HepG2 (cell line): ENCODE measurements around the gene MAPK8IP3. TPM values are rescaled to one million over a fixed set of nuclear protein-coding genes. Genes with fewer than 3 reads are reported as not detected.

ENCODE experiments used
- ATAC-seq: fragments of 200-7000 bp; cut with Tn5 transposase; 3 replicates; pipeline ENCODE4 v1.9.1; 2020; ENCODE audit warnings: mild to moderate bottlenecking, moderate library complexity
- BruUV-seq: library from RNA; stranded (reverse); fragments of 400-500 nt; replicated peaks from 2 replicates; lab custom pipeline; 2021; lab: Mats Ljungman, UMichigan
- CTCF ChIA-PET: fragments of 300-600 bp; formaldehyde crosslinking; extraction: SDS; loops from one replicate; lab custom pipeline; 2021; ENCODE audit warnings: low total read pairs, inconsistent platforms, low intra/inter-chr PET ratio; lab: Yijun Ruan, JAX
- POLR2A ChIA-PET: fragments of 350-600 bp; sonication (Branson Sonifier 250); formaldehyde crosslinking; loops from one replicate; lab custom pipeline; 2020; ENCODE audit warnings: antibody characterized with exemption, inconsistent platforms; lab: Yijun Ruan, JAX
- DNase-seq: peaks from one replicate; pipeline ENCODE4 v3.0.0-alpha.2; 2015; ENCODE audit warnings: low spot score
- FAIRE-seq: peaks from 3 replicates; lab custom pipeline; 2011; peaks lifted over from hg19 to GRCh38; lab: Jason Lieb, UNC
- H2AFZ ChIP-seq: one replicate; pipeline ENCODE4 v1.6.1; 2011; ENCODE audit warnings: low read length, inconsistent platforms
- H3K27ac ChIP-seq: fragments of 300-600 bp; 3 replicates; pipeline ENCODE4 v1.8.0; 2011; ENCODE audit warnings: mixed run types, mild to moderate bottlenecking, mixed read lengths, low read length, inconsistent platforms; ENCODE audit not compliant: insufficient read depth; ENCODE audit errors: extremely low read length
- H3K27me3 ChIP-seq, 2 experiments: fragments of 200-600 bp in 1 of 2; 2 replicates in 1 of 2; 3 replicates in 1 of 2; pipeline versions ENCODE4 v1.6.0 to v1.8.0; 2011; ENCODE audit warnings: low read length in 2 of 2, mild to moderate bottlenecking in 2 of 2, moderate library complexity in 2 of 2, inconsistent platforms in 1 of 2; ENCODE audit not compliant: insufficient read depth in 2 of 2, control insufficient read depth in 1 of 2
- H3K36me3 ChIP-seq, 2 experiments: fragments of 200-600 bp in 1 of 2; replicated peaks in 1 of 2; 2 replicates in 1 of 2; 3 replicates in 1 of 2; pipeline versions ENCODE4 v1.5.1 to v1.8.0; 2011; ENCODE audit warnings: low read length in 2 of 2, inconsistent platforms in 1 of 2; ENCODE audit not compliant: insufficient read depth in 2 of 2, control insufficient read depth in 1 of 2
- H3K4me1 ChIP-seq: 2 replicates; pipeline ENCODE4 v1.5.1; 2012; ENCODE audit warnings: low read length, inconsistent platforms; ENCODE audit not compliant: insufficient read depth
- H3K4me2 ChIP-seq: 2 replicates; pipeline ENCODE4 v1.6.0; 2011; ENCODE audit warnings: low read depth, low read length, inconsistent platforms
- H3K4me3 ChIP-seq, 3 experiments: fragments of 200-600 bp in 1 of 3; sonication (generic), shearing (Covaris generic) in 1 of 3; replicated peaks in 1 of 3; 2 replicates each; pipeline ENCODE4 v1.5.1; 2011 to 2016; ENCODE audit warnings: low read length in 3 of 3, inconsistent platforms in 2 of 3, low read depth in 2 of 3, mild to moderate bottlenecking in 2 of 3, control low read depth in 1 of 3, mixed read lengths in 1 of 3; ENCODE audit not compliant: insufficient read depth in 1 of 3
- H3K79me2 ChIP-seq: one replicate; pipeline ENCODE4 v1.6.1; 2011; ENCODE audit warnings: low read length, inconsistent platforms; ENCODE audit not compliant: insufficient read depth
- H3K9ac ChIP-seq: 2 replicates; pipeline ENCODE4 v1.6.0; 2011; ENCODE audit warnings: mild to moderate bottlenecking, low read depth, low read length, inconsistent platforms; ENCODE audit not compliant: insufficient read depth
- H3K9me3 ChIP-seq: 2 replicates; pipeline ENCODE4 v1.5.1; 2012; ENCODE audit warnings: mild to moderate bottlenecking, low read length
- H4K20me1 ChIP-seq: 2 replicates; pipeline ENCODE4 v1.6.0; 2011; ENCODE audit warnings: inconsistent platforms, mild to moderate bottlenecking, low read length, moderate library complexity; ENCODE audit not compliant: insufficient read depth
- AGO2 ChIP-seq: fragments of 200-400 bp; formaldehyde crosslinking; optimal IDR thresholded peaks from 2 replicates; pipeline ENCODE3; 2017; ENCODE audit warnings: mild to moderate bottlenecking, low read depth, low read length, moderate library complexity
- AKAP8 ChIP-seq: sonication (generic); formaldehyde crosslinking; IDR thresholded peaks from 2 replicates; pipeline ENCODE4 v1.5.1; 2020; ENCODE audit warnings: mild to moderate bottlenecking, missing genetic modification reagents
- FOSL2 ChIP-seq: sonication (generic); formaldehyde crosslinking; IDR thresholded peaks from 2 replicates; pipeline ENCODE4 v1.4.0; 2020; ENCODE audit warnings: missing genetic modification reagents
- GABPB1 ChIP-seq: IDR thresholded peaks from 2 replicates; pipeline ENCODE4 v1.6.1; 2016; ENCODE audit warnings: mild to moderate bottlenecking, missing genetic modification reagents, moderate library complexity, missing compliant biosample characterization
- GTF2F1 ChIP-seq: fragments of 150-350 bp; IDR thresholded peaks from 2 replicates; pipeline ENCODE4 v1.6.1; 2014; ENCODE audit warnings: low read length
- NFIB ChIP-seq: sonication (generic); formaldehyde crosslinking; IDR thresholded peaks from 2 replicates; pipeline ENCODE4 v1.9.0; 2021; ENCODE audit warnings: missing genetic modification reagents, mild to moderate bottlenecking, borderline replicate concordance
- RBFOX2 ChIP-seq: fragments of 200-400 bp; formaldehyde crosslinking; IDR thresholded peaks from 2 replicates; pipeline ENCODE4 v1.6.1; 2017; ENCODE audit warnings: low read depth, mild to moderate bottlenecking, low read length
- RBM22 ChIP-seq: fragments of 200-400 bp; formaldehyde crosslinking; optimal IDR thresholded peaks from 2 replicates; pipeline ENCODE3; 2017; ENCODE audit warnings: mild to moderate bottlenecking, low read length, moderate library complexity
- RBM39 ChIP-seq: fragments of 200-400 bp; formaldehyde crosslinking; IDR thresholded peaks from one replicate; pipeline ENCODE4 v1.6.1; 2018; ENCODE audit warnings: antibody characterized with exemption, mild to moderate bottlenecking, low read depth, low read length; ENCODE audit not compliant: poor library complexity, severe bottlenecking
- ZBTB38 ChIP-seq: sonication (generic); formaldehyde crosslinking; IDR thresholded peaks from 2 replicates; pipeline ENCODE4 v1.5.1; 2020; ENCODE audit warnings: mild to moderate bottlenecking, missing genetic modification reagents
- ZNF160 ChIP-seq: sonication (generic); formaldehyde crosslinking; IDR thresholded peaks from 2 replicates; pipeline ENCODE4 v1.8.0; 2022; ENCODE audit warnings: mild to moderate bottlenecking, inconsistent platforms, missing genetic modification reagents
- ZNF737 ChIP-seq: sonication (generic); formaldehyde crosslinking; IDR thresholded peaks from 2 replicates; pipeline ENCODE4 v1.5.0; 2020; ENCODE audit warnings: missing genetic modification reagents, mild to moderate bottlenecking, borderline replicate concordance
- WGBS: methylation state at CpG from one replicate; pipeline ENCODE4 v1.1.6; 2017; ENCODE audit warnings: low lambda C conversion rate; 5-methylcytosine and 5-hydroxymethylcytosine counted together
- in situ Hi-C: cut with HindIII; loops from 2 replicates; pipeline ENCODE4 v1.10.0; 2017; ENCODE audit warnings: low pct_unique_long_range_greater_than_20kb; ENCODE audit not compliant: extremely low pct_ligation_motif_present
- intact Hi-C: fragments of 100-400 bp; cut with micrococcal nuclease; formaldehyde crosslinking; loops from one replicate; pipeline ENCODE4 v1.10.0; 2022; ENCODE audit not compliant: unreplicated experiment
- polyA plus RNA-seq, 8 experiments: library from polyadenylated mRNA; depleted of rRNA in 3 of 8; stranded (reverse) in 7 of 8; unstranded in 1 of 8; fragments of >200 nt; fragmentation: Illumina TruSeq in 4 of 8; extraction: Trizol in 4 of 8; gene quantifications; 2 replicates each; pipeline versions ENCODE4 v1.2.1 to v1.2.3, GENCODE V29; 2011 to 2016; ENCODE audit warnings: low read depth in 4 of 8, missing spikeins in 1 of 8, mixed read lengths in 1 of 8; ENCODE audit not compliant: insufficient read depth in 1 of 8
- total RNA-seq, 5 experiments: library from RNA; depleted of rRNA; stranded (reverse); fragments of >200 nt; fragmentation: Illumina TruSeq; extraction: Trizol; gene quantifications; 2 replicates each; pipeline ENCODE4 v1.2.3, GENCODE V29; 2016; ENCODE audit warnings: low read depth in 1 of 5
- TF ChIP-seq, protein P1 (sequence below): sonication (generic); formaldehyde crosslinking; IDR thresholded peaks from 2 replicates; pipeline ENCODE4 v1.9.0; 2022; ENCODE audit warnings: missing genetic modification reagents, mild to moderate bottlenecking, borderline replicate concordance
- TF ChIP-seq, protein P2 (sequence below), 2 experiments: sonication (generic) in 1 of 2; formaldehyde crosslinking in 1 of 2; IDR thresholded peaks; 2 replicates each; pipeline versions ENCODE4 v1.5.1 to v1.6.1; 2011 to 2020; ENCODE audit warnings: borderline replicate concordance in 1 of 2, low read depth in 1 of 2, low read length in 1 of 2, mild to moderate bottlenecking in 1 of 2, missing genetic modification reagents in 1 of 2, moderate library complexity in 1 of 2

Gene MAPK8IP3
- total and polyA plus RNA-seq, 2 of the 13 experiments (the other 11 are each of a cell fraction or from before 2014, with no cell fraction given): 25.1 to 41.7 TPM

DNA sequence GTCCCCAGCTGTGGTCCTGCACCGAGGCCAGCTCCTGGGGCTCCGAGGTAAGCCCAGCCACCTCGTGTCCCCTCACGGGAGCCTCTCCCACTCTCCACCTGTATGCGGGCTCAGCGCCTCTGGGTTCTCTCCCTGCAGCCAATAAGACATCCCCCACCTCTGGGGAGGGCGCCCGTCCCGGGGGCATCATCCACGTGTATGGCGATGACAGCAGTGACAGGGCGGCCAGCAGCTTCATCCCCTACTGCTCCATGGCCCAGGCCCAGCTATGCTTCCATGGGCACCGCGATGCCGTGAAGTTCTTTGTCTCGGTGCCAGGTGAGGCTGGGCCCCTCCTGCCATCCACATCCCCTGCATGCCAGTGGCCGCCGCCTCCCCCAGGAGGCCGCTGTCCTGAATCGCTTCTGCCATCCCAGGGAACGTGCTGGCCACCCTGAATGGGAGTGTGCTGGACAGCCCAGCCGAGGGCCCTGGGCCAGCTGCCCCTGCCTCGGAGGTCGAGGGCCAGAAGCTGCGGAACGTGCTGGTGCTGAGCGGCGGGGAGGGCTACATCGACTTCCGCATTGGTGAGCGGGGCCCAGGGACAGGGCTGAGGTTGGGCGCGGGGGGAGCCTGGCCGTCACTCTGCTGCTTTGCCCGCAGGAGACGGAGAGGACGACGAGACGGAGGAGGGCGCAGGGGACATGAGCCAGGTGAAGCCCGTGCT, 62.2 kb downstream of the MAPK8IP3 start:
- no peaks in the 10 kb centered on the region for H4K20me1 ChIP-seq
- in situ Hi-C loops: no loop called here
- ATAC-seq (no peak), DNase-seq (no peak), FAIRE-seq (no peak)
- peaks cover 12% of the 10 kb centered on the region for H3K79me2 ChIP-seq
- no peak overlapping the region for H3K9ac ChIP-seq
- intact Hi-C loops: no loop called here
- no peak overlapping the region for H3K4me3 ChIP-seq
- H3K9me3 ChIP-seq: no peaks in the 10 kb centered on the region
- ChIA-PET POLR2A (interaction anchor here (2.7 kb wide), 1 partner anchor 14 kb away, joined by 7 read pairs; the partner anchor contains the start of genes NUBP2 and SPSB3), CTCF (no interaction called here)
- H3K4me2 ChIP-seq: no peak overlapping the region
- no peak for TF ChIP-seq NFIB (CRISPR knock-in tag)
- TF ChIP-seq FOSL2 (CRISPR knock-in tag): no peak
- TF ChIP-seq AGO2: peak; percentile 54
- TF ChIP-seq ZNF160 (CRISPR knock-in tag): no peak
- peak; percentile 84; the same call in 1 of the 2 replicates for TF ChIP-seq AKAP8
- TF ChIP-seq GABPB1: 0 out of 2 replicates have a peak, but pooled peaks have one; percentile 17
- TF ChIP-seq, protein P1, sequence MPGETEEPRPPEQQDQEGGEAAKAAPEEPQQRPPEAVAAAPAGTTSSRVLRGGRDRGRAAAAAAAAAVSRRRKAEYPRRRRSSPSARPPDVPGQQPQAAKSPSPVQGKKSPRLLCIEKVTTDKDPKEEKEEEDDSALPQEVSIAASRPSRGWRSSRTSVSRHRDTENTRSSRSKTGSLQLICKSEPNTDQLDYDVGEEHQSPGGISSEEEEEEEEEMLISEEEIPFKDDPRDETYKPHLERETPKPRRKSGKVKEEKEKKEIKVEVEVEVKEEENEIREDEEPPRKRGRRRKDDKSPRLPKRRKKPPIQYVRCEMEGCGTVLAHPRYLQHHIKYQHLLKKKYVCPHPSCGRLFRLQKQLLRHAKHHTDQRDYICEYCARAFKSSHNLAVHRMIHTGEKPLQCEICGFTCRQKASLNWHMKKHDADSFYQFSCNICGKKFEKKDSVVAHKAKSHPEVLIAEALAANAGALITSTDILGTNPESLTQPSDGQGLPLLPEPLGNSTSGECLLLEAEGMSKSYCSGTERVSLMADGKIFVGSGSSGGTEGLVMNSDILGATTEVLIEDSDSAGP (CRISPR knock-in tag): 0 out of 2 replicates have a peak, but pooled peaks have one; percentile 16
- TF ChIP-seq RBFOX2: peak; percentile 12; the same call in 1 of the 2 replicates
- TF ChIP-seq ZBTB38 (CRISPR knock-in tag): peak; percentile 64; the same call in 1 of the 2 replicates
- peak; percentile 33 for TF ChIP-seq RBM39
- TF ChIP-seq, protein P2, sequence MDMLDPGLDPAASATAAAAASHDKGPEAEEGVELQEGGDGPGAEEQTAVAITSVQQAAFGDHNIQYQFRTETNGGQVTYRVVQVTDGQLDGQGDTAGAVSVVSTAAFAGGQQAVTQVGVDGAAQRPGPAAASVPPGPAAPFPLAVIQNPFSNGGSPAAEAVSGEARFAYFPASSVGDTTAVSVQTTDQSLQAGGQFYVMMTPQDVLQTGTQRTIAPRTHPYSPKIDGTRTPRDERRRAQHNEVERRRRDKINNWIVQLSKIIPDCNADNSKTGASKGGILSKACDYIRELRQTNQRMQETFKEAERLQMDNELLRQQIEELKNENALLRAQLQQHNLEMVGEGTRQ (IDR thresholded peaks at IDR 0.05; ENCODE audit: low read depth, low read length): no peak
- TF ChIP-seq, protein P2 (CRISPR knock-in tag; IDR thresholded peaks at IDR 0.05; ENCODE audit: borderline replicate concordance): no peak
- no peak for TF ChIP-seq ZNF737 (CRISPR knock-in tag)
- TF ChIP-seq GTF2F1: no peak
- TF ChIP-seq RBM22: peak; percentile 57
- H3K27ac ChIP-seq: no peak overlapping the region
- no peaks in the 10 kb centered on the region; a peak in 1 of 5 replicates for H3K27me3 ChIP-seq
- H3K4me1 ChIP-seq: no peaks in the 10 kb centered on the region
- peaks cover 18 to 30% of the 10 kb centered on the region in 2 experiments; a peak in 4 of 5 replicates for H3K36me3 ChIP-seq
- WGBS: 95% methylated on average over 21 of the region's 41 CpGs
- no peak overlapping the region for H2AFZ ChIP-seq
- no TSS peak for BruUV-seq
